GM18907 (cell line): ENCODE results near the gene SLC41A3.

ENCODE experiments used
- ATAC-seq: cut with Tn5 transposase; IDR thresholded peaks from one replicate; pipeline ENCODE4 v1.9.1; 2021; ENCODE audit warnings: mild to moderate bottlenecking, moderate library complexity; ENCODE audit not compliant: unreplicated experiment

Gene SLC41A3

GRCh38 chr3:126121074-126121473, 37.1 kb upstream of the SLC41A3 start:
- ATAC-seq: no peak

GRCh38 chr3:126119976-126120375, 36.1 kb upstream of the SLC41A3 start:
- no peak for ATAC-seq

- ATAC-seq: no peak
These were observed 35.2 kb upstream of the SLC41A3 start for GRCh38 chr3:126119008-126119675.

GRCh38 chr3:126118591-126118990, 34.7 kb upstream of the SLC41A3 start:
- no peak for ATAC-seq

- no peak for ATAC-seq
These were observed 33.9 kb upstream of the SLC41A3 start for GRCh38 chr3:126117786-126118185.

GRCh38 chr3:126117212-126117611, 33.3 kb upstream of the SLC41A3 start:
- no peak for ATAC-seq

- no peak for ATAC-seq
These were observed 32.6 kb upstream of the SLC41A3 start for GRCh38 chr3:126116526-126116925.

GRCh38 chr3:126114443-126115386, 30.8 kb upstream of the SLC41A3 start:
- no peak for ATAC-seq

- peak; percentile 48 for ATAC-seq
These were observed 30.0 kb upstream of the SLC41A3 start for GRCh38 chr3:126113733-126114442.

GRCh38 chr3:126113238-126113555, 29.3 kb upstream of the SLC41A3 start:
- no peak for ATAC-seq

GRCh38 chr3:126112531-126113237, 28.8 kb upstream of the SLC41A3 start:
- ATAC-seq: no peak

GRCh38 chr3:126111566-126112475, 27.9 kb upstream of the SLC41A3 start:
- ATAC-seq: no peak

GRCh38 chr3:126111126-126111551, 27.2 kb upstream of the SLC41A3 start:
- ATAC-seq: no peak

- no peak for ATAC-seq
These were observed 26.7 kb upstream of the SLC41A3 start for GRCh38 chr3:126110431-126111125.

GRCh38 chr3:126109880-126110235, 25.9 kb upstream of the SLC41A3 start:
- no peak for ATAC-seq

GRCh38 chr3:126109146-126109879, 25.4 kb upstream of the SLC41A3 start:
- ATAC-seq: no peak

GRCh38 chr3:126108676-126109050, 24.7 kb upstream of the SLC41A3 start:
- ATAC-seq: no peak

GRCh38 chr3:126107957-126108675, 24.2 kb upstream of the SLC41A3 start:
- no peak for ATAC-seq
